Astrocyte of the spinal cord (primary cell): ENCODE results near the gene FABP3.

ENCODE experiments used
- DNase-seq: peaks from one replicate; pipeline ENCODE4 v3.0.0; 2011; ENCODE audit warnings: low read depth, low spot score
- H3K4me3 ChIP-seq: 2 replicates; pipeline ENCODE4 v1.5.1; 2011; ENCODE audit warnings: low read depth, mild to moderate bottlenecking, low read length, moderate library complexity
- in situ Hi-C: cut with HindIII; loops from 2 replicates; pipeline ENCODE4 v1.10.0; 2017; ENCODE audit warnings: low sequenced_read_pairs
- TF ChIP-seq, protein P1 (sequence below): IDR thresholded peaks from 2 replicates; pipeline ENCODE4 v1.5.1; 2012; ENCODE audit warnings: low read depth, mild to moderate bottlenecking, low read length, inconsistent platforms

Gene FABP3

DNA sequence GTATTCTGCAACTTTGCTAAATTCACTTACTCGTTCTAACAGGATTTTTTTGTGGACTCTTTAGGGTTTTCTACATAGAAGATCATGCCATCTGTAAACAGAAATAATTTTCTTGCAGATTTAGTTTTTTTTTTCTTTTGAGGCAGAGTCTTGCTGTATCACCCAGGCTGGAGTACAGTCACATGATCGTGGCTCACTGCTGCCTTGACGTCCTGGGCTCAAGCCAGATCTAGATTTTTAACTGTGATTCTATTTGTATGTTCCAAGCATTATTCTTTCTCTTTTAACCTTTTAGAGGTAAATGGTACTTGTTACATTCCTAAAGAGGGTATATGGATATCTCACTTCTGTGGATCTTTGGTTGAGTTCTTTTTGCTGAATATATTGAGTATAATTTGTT is 18.6 kb downstream of the FABP3 start:
- DNase-seq: no peak
- H3K4me3 ChIP-seq: no peak overlapping the region
- TF ChIP-seq, protein P1, sequence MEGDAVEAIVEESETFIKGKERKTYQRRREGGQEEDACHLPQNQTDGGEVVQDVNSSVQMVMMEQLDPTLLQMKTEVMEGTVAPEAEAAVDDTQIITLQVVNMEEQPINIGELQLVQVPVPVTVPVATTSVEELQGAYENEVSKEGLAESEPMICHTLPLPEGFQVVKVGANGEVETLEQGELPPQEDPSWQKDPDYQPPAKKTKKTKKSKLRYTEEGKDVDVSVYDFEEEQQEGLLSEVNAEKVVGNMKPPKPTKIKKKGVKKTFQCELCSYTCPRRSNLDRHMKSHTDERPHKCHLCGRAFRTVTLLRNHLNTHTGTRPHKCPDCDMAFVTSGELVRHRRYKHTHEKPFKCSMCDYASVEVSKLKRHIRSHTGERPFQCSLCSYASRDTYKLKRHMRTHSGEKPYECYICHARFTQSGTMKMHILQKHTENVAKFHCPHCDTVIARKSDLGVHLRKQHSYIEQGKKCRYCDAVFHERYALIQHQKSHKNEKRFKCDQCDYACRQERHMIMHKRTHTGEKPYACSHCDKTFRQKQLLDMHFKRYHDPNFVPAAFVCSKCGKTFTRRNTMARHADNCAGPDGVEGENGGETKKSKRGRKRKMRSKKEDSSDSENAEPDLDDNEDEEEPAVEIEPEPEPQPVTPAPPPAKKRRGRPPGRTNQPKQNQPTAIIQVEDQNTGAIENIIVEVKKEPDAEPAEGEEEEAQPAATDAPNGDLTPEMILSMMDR: no peak
- in situ Hi-C loops: no loop called here

DNA sequence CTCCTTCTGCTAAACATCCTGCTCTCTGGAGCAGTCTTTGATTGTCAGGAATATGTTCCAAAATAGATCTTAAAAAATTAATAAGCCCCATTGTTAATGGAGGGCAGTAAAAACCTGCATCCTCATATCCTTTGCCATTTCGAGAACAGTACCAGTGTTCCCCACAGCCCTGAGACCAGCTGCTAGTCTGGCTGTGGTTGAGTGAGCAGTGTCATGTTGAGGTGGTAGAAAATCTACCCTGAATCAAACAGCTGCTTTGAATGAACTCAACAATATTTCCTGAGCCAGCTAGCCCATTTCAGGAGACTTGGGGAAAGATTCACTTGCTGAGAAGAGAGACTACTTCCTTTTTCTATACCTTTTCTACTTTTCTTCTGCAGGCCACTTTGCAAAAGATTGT is 24.4 kb downstream of the FABP3 start:
- in situ Hi-C loops: no loop called here
- DNase-seq: no peak
- no peak overlapping the region for H3K4me3 ChIP-seq
- TF ChIP-seq, protein P1: no peak

- no peak for DNase-seq
- in situ Hi-C loops: no loop called here
- TF ChIP-seq, protein P1: no peak
- no peak overlapping the region for H3K4me3 ChIP-seq
These were observed 26.1 kb downstream of the FABP3 start for GRCh38 chr1:31346785-31347184.

DNA sequence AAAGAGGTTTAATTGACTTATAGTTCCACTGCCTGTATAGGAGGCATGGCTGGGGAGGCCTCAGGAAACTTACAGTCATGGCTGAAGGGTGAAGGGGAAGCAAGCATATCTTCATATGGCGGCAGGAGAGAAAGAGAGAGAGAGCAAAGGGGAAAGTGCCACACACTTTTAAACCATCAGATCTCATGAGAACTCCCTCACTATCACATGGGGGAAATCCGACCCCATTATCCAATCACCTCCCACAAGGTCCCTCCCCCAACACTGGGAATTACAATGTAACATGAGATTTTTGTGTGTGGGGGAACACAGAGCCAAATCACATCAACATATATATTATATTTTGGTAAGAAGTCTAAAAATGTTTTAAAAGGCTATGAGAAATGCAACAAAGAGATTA is 27.2 kb downstream of the FABP3 start:
- TF ChIP-seq, protein P1: no peak
- no peak for DNase-seq
- no peak overlapping the region for H3K4me3 ChIP-seq
- in situ Hi-C loops: no loop called here

DNA sequence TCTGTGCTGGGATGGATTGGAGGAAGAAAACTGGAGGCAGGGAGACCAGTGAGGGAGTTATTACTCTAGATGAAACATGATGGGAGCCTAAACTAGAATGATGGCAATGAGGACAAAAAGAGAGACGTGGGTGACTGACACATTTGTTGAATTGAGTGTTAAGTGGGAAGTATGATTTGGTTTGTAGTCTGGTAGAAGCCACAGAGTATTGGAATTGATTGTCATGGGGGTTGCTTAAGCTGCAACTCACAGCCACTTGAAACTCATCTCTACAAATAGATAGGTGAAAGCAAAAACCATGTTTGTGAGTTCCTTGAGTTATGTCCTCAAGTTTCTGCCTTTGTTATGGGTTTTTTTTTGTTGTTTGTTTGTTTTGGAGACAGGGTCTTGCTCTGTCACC is 28.4 kb downstream of the FABP3 start:
- in situ Hi-C loops: no loop called here
- TF ChIP-seq, protein P1: no peak
- H3K4me3 ChIP-seq: no peak overlapping the region
- no peak for DNase-seq

DNA sequence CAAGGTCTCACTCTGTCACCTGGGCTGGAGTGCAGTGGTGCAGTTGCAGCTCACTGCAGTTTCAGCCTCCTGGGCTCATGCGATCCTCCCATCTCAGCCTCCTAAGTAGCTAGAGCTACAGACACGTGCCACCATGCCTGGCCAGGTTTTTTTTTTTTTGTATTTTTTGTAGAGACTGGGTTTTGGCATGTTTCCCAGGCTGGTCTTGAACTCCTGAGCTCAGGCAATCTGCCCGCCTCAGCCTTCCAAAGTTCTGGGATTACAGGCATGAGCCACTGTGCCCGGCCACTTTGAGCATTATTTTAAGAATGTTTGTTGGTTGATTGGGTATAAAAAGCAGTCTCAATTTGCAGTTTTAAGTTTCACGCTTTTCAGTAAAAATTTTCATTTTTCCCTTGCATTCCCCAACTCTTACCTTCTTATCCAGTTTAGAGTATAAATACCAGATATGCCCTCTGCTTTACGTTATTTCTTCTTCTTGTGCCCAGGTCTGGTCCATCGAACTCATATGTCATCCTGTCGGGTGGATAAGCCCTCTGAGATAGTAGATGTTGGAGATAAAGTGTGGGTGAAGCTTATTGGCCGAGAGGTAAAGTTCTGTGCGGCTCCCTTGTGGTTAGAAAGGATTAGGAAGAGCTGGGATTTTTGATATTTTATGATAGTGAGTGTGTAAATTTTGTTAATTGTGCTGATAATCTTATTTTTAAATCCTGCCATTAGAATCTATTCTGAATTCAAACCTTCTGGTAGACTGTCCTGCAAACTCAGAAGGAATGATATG is 36.0 kb downstream of the FABP3 start:
- in situ Hi-C loops: no loop called here
- TF ChIP-seq, protein P1: no peak
- DNase-seq: no peak
- no peak overlapping the region for H3K4me3 ChIP-seq
